Neuronal stem cell (in vitro differentiated cells): Measurements from ENCODE around the gene REM1.
"Not testable (repeated sequence)": the region's sequence is repeated elsewhere in the genome, so short reads cannot be mapped to it uniquely, and the experiment has no call there.

ENCODE experiments used
- DNase-seq: peaks from one replicate; pipeline ENCODE4 v3.0.0-alpha.2; 2013; ENCODE audit warnings: low spot score
- H2AFZ ChIP-seq: one replicate; pipeline ENCODE4 v1.6.1; 2013; ENCODE audit warnings: mild to moderate bottlenecking, low read length, inconsistent platforms
- H2AK5ac ChIP-seq: 2 replicates; pipeline ENCODE4 v1.6.1; 2013; ENCODE audit warnings: low read depth, mild to moderate bottlenecking, inconsistent platforms, low read length, moderate library complexity, mixed read lengths
- H2BK120ac ChIP-seq: 2 replicates; pipeline ENCODE4 v1.6.1; 2013; ENCODE audit warnings: low read depth, mild to moderate bottlenecking, inconsistent platforms, low read length, moderate library complexity, mixed read lengths
- H2BK12ac ChIP-seq: one replicate; pipeline ENCODE4 v1.6.1; 2013; ENCODE audit warnings: low read length, inconsistent platforms
- H2BK15ac ChIP-seq: 2 replicates; pipeline ENCODE4 v1.6.1; 2013; ENCODE audit warnings: mild to moderate bottlenecking, low read length, inconsistent platforms, mixed read lengths
- H2BK5ac ChIP-seq: one replicate; pipeline ENCODE4 v1.6.1; 2013; ENCODE audit warnings: inconsistent platforms, mild to moderate bottlenecking, low read length, moderate library complexity
- H3K14ac ChIP-seq: one replicate; pipeline ENCODE4 v1.6.1; 2013; ENCODE audit warnings: low read length, inconsistent platforms
- H3K18ac ChIP-seq: 2 replicates; pipeline ENCODE4 v1.6.1; 2013; ENCODE audit warnings: low read length, inconsistent platforms
- H3K23ac ChIP-seq: 2 replicates; pipeline ENCODE4 v1.6.1; 2013; ENCODE audit warnings: low read depth, mild to moderate bottlenecking, mixed read lengths, low read length, inconsistent platforms; ENCODE audit not compliant: poor library complexity
- H3K27ac ChIP-seq: replicated peaks from 3 replicates; pipeline ENCODE4 v1.5.1; 2013; ENCODE audit warnings: low read length, inconsistent platforms
- H3K27me3 ChIP-seq, 3 experiments: 2 replicates each; pipeline ENCODE4 v1.6.1; 2013; ENCODE audit warnings: low read length in 3 of 3, mild to moderate bottlenecking in 2 of 3, inconsistent platforms in 1 of 3, low read depth in 1 of 3, mixed read lengths in 1 of 3, moderate library complexity in 1 of 3; ENCODE audit not compliant: control insufficient read depth in 3 of 3, insufficient read depth in 3 of 3
- H3K36me3 ChIP-seq, 2 donors: replicated peaks in 1 of 2; 2 replicates each; pipeline ENCODE4 v1.6.1; 2013; ENCODE audit warnings: low read length in 2 of 2; ENCODE audit not compliant: control insufficient read depth in 2 of 2, insufficient read depth in 2 of 2
- H3K4ac ChIP-seq: 2 replicates; pipeline ENCODE4 v1.6.1; 2013; ENCODE audit warnings: inconsistent platforms, mild to moderate bottlenecking, low read length, moderate library complexity
- H3K4me1 ChIP-seq, 2 donors: 1 replicate in 1 of 2; 2 replicates in 1 of 2; pipeline ENCODE4 v1.6.1; 2013; ENCODE audit warnings: low read length in 2 of 2, low read depth in 1 of 2; ENCODE audit not compliant: control insufficient read depth in 2 of 2, insufficient read depth in 1 of 2
- H3K4me2 ChIP-seq: one replicate; pipeline ENCODE4 v1.6.1; 2013; ENCODE audit warnings: mild to moderate bottlenecking, low read length, inconsistent platforms; ENCODE audit not compliant: insufficient read depth, poor library complexity, severe bottlenecking
- H3K4me3 ChIP-seq, 2 donors: 2 replicates each; pipeline ENCODE4 v1.5.1; 2013; ENCODE audit warnings: low read length in 2 of 2, mild to moderate bottlenecking in 2 of 2, inconsistent platforms in 1 of 2, moderate library complexity in 1 of 2
- H3K79me1 ChIP-seq: one replicate; pipeline ENCODE4 v1.6.1; 2013; ENCODE audit warnings: low read depth, mild to moderate bottlenecking, inconsistent platforms, low read length, moderate library complexity
- H3K9ac ChIP-seq: one replicate; pipeline ENCODE4 v1.6.1; 2013; ENCODE audit warnings: mild to moderate bottlenecking, low read depth, low read length, inconsistent platforms; ENCODE audit not compliant: poor library complexity
- H3K9me3 ChIP-seq, 2 donors: replicated peaks in 1 of 2; 2 replicates each; pipeline versions ENCODE3 to v1.6.1; 2013; ENCODE audit warnings: low read length in 2 of 2, mild to moderate bottlenecking in 2 of 2, inconsistent platforms in 1 of 2, low read depth in 1 of 2, mixed read lengths in 1 of 2, moderate library complexity in 1 of 2; ENCODE audit not compliant: control insufficient read depth in 2 of 2, insufficient read depth in 1 of 2
- H4K8ac ChIP-seq: one replicate; pipeline ENCODE4 v1.6.1; 2013; ENCODE audit warnings: low read depth, mild to moderate bottlenecking, inconsistent platforms, low read length, moderate library complexity
- H4K91ac ChIP-seq: one replicate; pipeline ENCODE4 v1.6.1; 2013; ENCODE audit warnings: low read length, low read depth, mild to moderate bottlenecking, inconsistent platforms; ENCODE audit not compliant: poor library complexity
- WGBS, 2 donors: extraction: QIAGEN DNeasy Blood & Tissue Kit; methylation state at CpG; one replicate each; pipeline ENCODE4 v1.1.7; 2013; ENCODE audit warnings: missing lambda C conversion rate in 2 of 2, mixed read lengths in 1 of 2; ENCODE audit not compliant: insufficient read length in 2 of 2, insufficient replicate concordance in 1 of 2; ENCODE audit errors: extremely low coverage in 2 of 2; 5-methylcytosine and 5-hydroxymethylcytosine counted together

REM1 gene

GRCh38 chr20:31516651-31517050 lies 41.6 kb downstream of the REM1 start:
- Histone ChIP-seq H2BK5ac (no peak overlapping the region), H3K27me3 (no peaks in the 10 kb centered on the region), H3K4me1 (peaks cover 8 to 9% of the 10 kb centered on the region in 2 donors), H3K4ac (no peak overlapping the region), H2AFZ (no peak overlapping the region), H3K4me2 (no peak overlapping the region), H3K23ac (no peak overlapping the region), H2BK120ac (no peak overlapping the region), H3K18ac (no peak overlapping the region), H3K4me3 (no peak overlapping the region), H4K91ac (no peak overlapping the region), H3K79me1 (peaks cover 16% of the 10 kb centered on the region), H3K27ac (no peak overlapping the region), H3K14ac (no peak overlapping the region), H3K9ac (no peak overlapping the region), H3K9me3 (no peaks in the 10 kb centered on the region), H2BK12ac (no peak overlapping the region), H2AK5ac (no peak overlapping the region), H2BK15ac (no peak overlapping the region), H3K36me3 (peaks cover 3 to 38% of the 10 kb centered on the region in 2 donors), H4K8ac (no peak overlapping the region)
- no peak for DNase-seq
- WGBS, 2 donors: no CpG with 5 or more reads among the region's 2 CpGs

- Histone ChIP-seq H3K9ac (no peak overlapping the region), H2BK5ac (no peak overlapping the region), H3K14ac (no peak overlapping the region), H3K27me3 (no peaks in the 10 kb centered on the region), H3K9me3 (no peaks in the 10 kb centered on the region), H3K79me1 (peaks cover 16% of the 10 kb centered on the region), H3K36me3 (peaks cover 3 to 42% of the 10 kb centered on the region in 2 donors), H3K18ac (no peak overlapping the region), H2BK15ac (no peak overlapping the region), H3K27ac (no peak overlapping the region), H3K4me3 (no peak overlapping the region), H3K4ac (no peak overlapping the region), H4K91ac (no peak overlapping the region), H3K23ac (no peak overlapping the region), H3K4me2 (no peak overlapping the region), H2AK5ac (no peak overlapping the region), H4K8ac (no peak overlapping the region), H2AFZ (no peak overlapping the region), H2BK120ac (no peak overlapping the region), H3K4me1 (peaks cover 8 to 9% of the 10 kb centered on the region in 2 donors), H2BK12ac (no peak overlapping the region)
- WGBS, 2 donors: no CpG with 5 or more reads among the region's 4 CpGs
- no peak for DNase-seq
Observed at GRCh38 chr20:31517373-31517772, 42.3 kb downstream of the REM1 start.

DNA sequence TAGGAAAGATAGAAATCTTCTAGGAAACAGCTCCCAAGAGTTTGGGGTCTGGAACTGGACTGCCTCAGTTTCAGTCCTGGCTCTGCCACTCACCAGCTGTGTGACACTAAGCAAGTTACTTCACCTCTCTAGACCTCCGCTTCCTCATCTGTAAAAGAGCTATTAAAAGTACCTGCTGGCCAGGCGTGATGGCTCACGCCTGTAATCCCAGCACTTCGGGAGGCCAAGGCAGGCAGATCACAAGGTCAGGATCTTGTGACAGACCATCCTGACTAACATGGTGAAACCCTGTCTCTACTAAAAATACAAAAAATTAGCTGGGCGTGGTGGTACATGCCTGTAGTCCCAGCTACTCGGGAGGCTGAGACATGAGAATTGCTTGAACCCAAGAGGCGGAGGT lies 46.2 kb downstream of the REM1 start:
- not testable (repeated sequence) for H3K9ac ChIP-seq, DNase-seq, H3K4ac ChIP-seq, H2AFZ ChIP-seq, H3K79me1 ChIP-seq, H2BK120ac ChIP-seq, H3K4me2 ChIP-seq, H3K18ac ChIP-seq, H2AK5ac ChIP-seq, H3K27me3 ChIP-seq, H3K23ac ChIP-seq, H3K4me3 ChIP-seq, H3K14ac ChIP-seq, H2BK15ac ChIP-seq, H3K9me3 ChIP-seq, H4K8ac ChIP-seq, H2BK5ac ChIP-seq, H4K91ac ChIP-seq, H2BK12ac ChIP-seq, H3K27ac ChIP-seq, H3K4me1 ChIP-seq
- H3K36me3 ChIP-seq: peaks cover 5 to 58% of the 10 kb centered on the region in 2 donors
- WGBS, 2 donors: no CpG with 5 or more reads among the region's 7 CpGs

DNA sequence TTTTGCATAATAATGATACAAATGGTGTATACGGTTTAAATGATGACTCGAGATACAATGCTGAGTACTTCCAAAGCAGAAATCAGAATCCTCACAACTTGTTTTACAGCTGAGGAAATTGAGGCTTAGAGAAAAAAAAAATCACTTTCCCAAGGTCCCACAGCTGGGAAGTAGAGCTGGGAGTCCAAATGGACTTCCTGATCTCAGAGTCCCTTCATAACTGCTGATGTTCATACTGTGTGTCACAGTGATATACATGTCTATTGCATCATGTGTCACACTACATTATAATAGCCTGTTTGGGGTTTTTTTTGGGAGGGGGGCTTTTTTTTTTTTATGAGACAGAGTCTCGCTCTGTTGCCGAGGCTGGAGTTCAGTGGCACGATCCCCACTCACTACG lies 47.6 kb downstream of the REM1 start:
- no peak overlapping the region for H4K91ac ChIP-seq

More for the DNA sequence above, 47.6 kb downstream of the REM1 start:
- DNase-seq: no peak
- Histone ChIP-seq H2BK120ac (no peak overlapping the region), H3K79me1 (peaks cover 4% of the 10 kb centered on the region), H2AK5ac (no peak overlapping the region), H3K27me3 (no peaks in the 10 kb centered on the region), H3K14ac (no peak overlapping the region), H3K4me1 (no peaks in the 10 kb centered on the region), H3K4me2 (no peak overlapping the region), H2BK15ac (no peak overlapping the region), H4K8ac (no peak overlapping the region), H2BK12ac (no peak overlapping the region), H3K9ac (no peak overlapping the region), H2AFZ (no peak overlapping the region), H3K9me3 (no peaks in the 10 kb centered on the region), H3K23ac (no peak overlapping the region), H3K4ac (no peak overlapping the region), H3K4me3 (no peak overlapping the region), H3K36me3 (peaks cover 7 to 55% of the 10 kb centered on the region in 2 donors), H3K18ac (no peak overlapping the region), H3K27ac (no peak overlapping the region), H2BK5ac (no peak overlapping the region)
- no CpG with 5 or more reads among the region's 6 CpGs for WGBS, 2 donors
